A549 (cell line): ENCODE data around the gene CDHR5. TPM values are rescaled to one million over a fixed set of nuclear protein-coding genes. Genes with fewer than 3 reads are reported as not detected.

Source experiments
- ATAC-seq, 2 experiments: fragments of 200-7000 bp in 1 of 2; fragments of >200 bp in 1 of 2; cut with Nextera tagmentation in 1 of 2; cut with Tn5 transposase in 1 of 2; 3 replicates each; pipeline versions ENCODE4 v1.8.0 to v1.9.1; 2018 to 2020; ENCODE audit warnings: mild to moderate bottlenecking in 1 of 2, moderate library complexity in 1 of 2
- CTCF ChIA-PET: fragments of 300-600 bp; sonication (Branson Sonifier 250); formaldehyde crosslinking; extraction: SDS; loops from one replicate; lab custom pipeline; 2021; ENCODE audit warnings: antibody characterized with exemption, inconsistent platforms; lab: Yijun Ruan, JAX
- POLR2A ChIA-PET: fragments of 350-600 bp; formaldehyde crosslinking; extraction: SDS; loops from one replicate; lab custom pipeline; 2021; ENCODE audit warnings: antibody characterized with exemption, inconsistent platforms; lab: Yijun Ruan, JAX
- DNase-seq, 2 experiments: peaks; one replicate each; pipeline versions ENCODE4 v3.0.0 to v3.0.0-alpha.2; 2011 to 2016; ENCODE audit warnings: low read depth in 1 of 2, low spot score in 1 of 2
- FAIRE-seq: peaks from 2 replicates; lab custom pipeline; 2011; peaks lifted over from hg19 to GRCh38; lab: Jason Lieb, UNC
- H3K27ac ChIP-seq, 2 experiments: fragments of >200 bp; sonication (Bioruptor Twin); formaldehyde crosslinking; 3 replicates each; pipeline ENCODE4 v1.5.1; 2016 to 2017
- H3K4me1 ChIP-seq: fragments of >200 bp; sonication (Bioruptor Twin); formaldehyde crosslinking; 3 replicates; pipeline ENCODE4 v1.6.1; 2016
- H3K4me2 ChIP-seq: fragments of >200 bp; sonication (Bioruptor Twin); formaldehyde crosslinking; 3 replicates; pipeline ENCODE4 v1.6.1; 2016
- H3K4me3 ChIP-seq: fragments of >200 bp; sonication (Bioruptor Twin); formaldehyde crosslinking; 3 replicates; pipeline ENCODE4 v1.5.1; 2016
- H3K9me3 ChIP-seq: fragments of >200 bp; sonication (Bioruptor Twin); formaldehyde crosslinking; 3 replicates; pipeline ENCODE4 v1.6.1; 2016
- BHLHE40 ChIP-seq: IDR thresholded peaks from 2 replicates; pipeline ENCODE4 v1.6.1; 2012; ENCODE audit warnings: low read depth, low read length, inconsistent platforms
- CEBPB ChIP-seq, 2 experiments: fragments of >200 bp in 1 of 2; sonication (Bioruptor Twin) in 1 of 2; formaldehyde crosslinking in 1 of 2; IDR thresholded peaks; 2 replicates each; pipeline ENCODE4 v1.6.1; 2012 to 2016
- CTCF ChIP-seq: fragments of >200 bp; sonication (Bioruptor Twin); formaldehyde crosslinking; IDR thresholded peaks from 3 replicates; pipeline ENCODE4 v1.5.1; 2016
- EHF ChIP-seq: fragments of 250-450 bp; sonication (Bioruptor Pico); IDR thresholded peaks from 2 replicates; pipeline ENCODE4 v1.5.0; 2020; ENCODE audit warnings: mild to moderate bottlenecking
- EHMT2 ChIP-seq: fragments of 200-600 bp; sonication (generic); IDR thresholded peaks from 2 replicates; pipeline ENCODE4 v1.6.1; 2016; ENCODE audit warnings: antibody characterized with exemption, low read depth, mild to moderate bottlenecking, moderate library complexity
- EP300 ChIP-seq, 2 experiments: fragments of >200 bp; sonication (Bioruptor Twin); formaldehyde crosslinking; IDR thresholded peaks; 2 replicates in 1 of 2; 3 replicates in 1 of 2; pipeline ENCODE4 v1.6.1; 2016 to 2017
- ESRRA ChIP-seq: fragments of 150-350 bp; IDR thresholded peaks from 2 replicates; pipeline ENCODE4 v1.6.1; 2014; ENCODE audit warnings: mild to moderate bottlenecking, low read length, borderline replicate concordance
- FOSB ChIP-seq: fragments of 250-450 bp; sonication (Bioruptor Pico); IDR thresholded peaks from 2 replicates; pipeline ENCODE4 v1.5.0; 2020; ENCODE audit warnings: mild to moderate bottlenecking, moderate library complexity
- FOSL2 ChIP-seq, 2 experiments: fragments of 450-650 bp in 1 of 2; fragments of >200 bp in 1 of 2; sonication (Bioruptor Twin) in 1 of 2; formaldehyde crosslinking; IDR thresholded peaks; 2 replicates each; pipeline versions ENCODE4 v1.5.0 to v1.6.1; 2016 to 2020; ENCODE audit warnings: mild to moderate bottlenecking in 1 of 2, moderate library complexity in 1 of 2
- FOXS1 ChIP-seq: fragments of 250-450 bp; sonication (Bioruptor Pico); IDR thresholded peaks from 2 replicates; pipeline ENCODE4 v1.5.0; 2020; ENCODE audit warnings: mild to moderate bottlenecking, moderate library complexity
- HOXA7 ChIP-seq: fragments of 250-450 bp; sonication (Bioruptor Pico); IDR thresholded peaks from 2 replicates; pipeline ENCODE4 v1.5.0; 2020; ENCODE audit warnings: mild to moderate bottlenecking, moderate library complexity
- HOXB13 ChIP-seq: fragments of 250-450 bp; sonication (Bioruptor Pico); IDR thresholded peaks from 2 replicates; pipeline ENCODE4 v1.5.0; 2020; ENCODE audit warnings: low read depth, mild to moderate bottlenecking, moderate library complexity
- HOXB5 ChIP-seq: fragments of 250-450 bp; sonication (Bioruptor Pico); IDR thresholded peaks from 2 replicates; pipeline ENCODE4 v1.5.0; 2020; ENCODE audit warnings: mild to moderate bottlenecking, moderate library complexity
- JUNB ChIP-seq: fragments of >200 bp; sonication (Bioruptor Twin); formaldehyde crosslinking; IDR thresholded peaks from 2 replicates; pipeline ENCODE4 v1.6.1; 2016
- KDM1A ChIP-seq: fragments of 200-600 bp; sonication (generic); IDR thresholded peaks from 2 replicates; pipeline ENCODE4 v1.6.1; 2016; ENCODE audit warnings: low read depth, mild to moderate bottlenecking
- MAZ ChIP-seq: fragments of 150-350 bp; IDR thresholded peaks from 2 replicates; pipeline ENCODE4 v1.6.1; 2014; ENCODE audit warnings: antibody characterized with exemption, low read depth, low read length, borderline replicate concordance
- MYC ChIP-seq: IDR thresholded peaks from 2 replicates; pipeline ENCODE4 v1.6.1; 2012; ENCODE audit warnings: mild to moderate bottlenecking, inconsistent platforms, low read length, improper control_type of control experiment, borderline replicate concordance
- NR3C1 ChIP-seq: fragments of >200 bp; sonication (Bioruptor Twin); formaldehyde crosslinking; IDR thresholded peaks from 3 replicates; pipeline ENCODE4 v1.6.1; 2017
- PHF8 ChIP-seq: fragments of 200-600 bp; sonication (generic); IDR thresholded peaks from 2 replicates; pipeline ENCODE4 v1.6.1; 2016; ENCODE audit warnings: low read depth, mild to moderate bottlenecking, antibody characterized with exemption, moderate library complexity, borderline replicate concordance
- RAD21 ChIP-seq, 2 experiments: fragments of >200 bp in 1 of 2; sonication (Bioruptor Twin) in 1 of 2; formaldehyde crosslinking in 1 of 2; IDR thresholded peaks in 1 of 2; conservative IDR thresholded peaks in 1 of 2; 2 replicates in 1 of 2; 3 replicates in 1 of 2; pipeline ENCODE4 v1.6.1; 2012 to 2018; ENCODE audit warnings: inconsistent platforms in 1 of 2
- RCOR1 ChIP-seq: fragments of 150-350 bp; IDR thresholded peaks from 2 replicates; pipeline ENCODE4 v1.6.1; 2014; ENCODE audit warnings: antibody characterized with exemption, low read length, low read depth
- RNF2 ChIP-seq: fragments of 200-600 bp; sonication (generic); IDR thresholded peaks from 2 replicates; pipeline ENCODE4 v1.6.1; 2016; ENCODE audit warnings: low read depth, mild to moderate bottlenecking, antibody characterized with exemption, moderate library complexity, borderline replicate concordance
- TP53 ChIP-seq: fragments of 250-450 bp; sonication (Bioruptor Pico); IDR thresholded peaks from 2 replicates; pipeline ENCODE4 v1.5.0; 2021; ENCODE audit warnings: mild to moderate bottlenecking, moderate library complexity
- ZFP36 ChIP-seq: fragments of 450-650 bp; IDR thresholded peaks from 2 replicates; pipeline ENCODE4 v1.6.1; 2014; ENCODE audit warnings: borderline replicate concordance; ENCODE audit not compliant: partially characterized antibody
- WGBS: methylation state at CpG from one replicate; pipeline ENCODE4 v1.1.6; 2017; ENCODE audit errors: missing lambda C conversion rate; 5-methylcytosine and 5-hydroxymethylcytosine counted together
- polyA plus RNA-seq, 4 experiments: library from polyadenylated mRNA; depleted of rRNA in 3 of 4; stranded (reverse); fragments of >200 nt; fragmentation: RNase III in 1 of 4; extraction: RNeasy Plus Mini Kit Qiagen cat#74134 plus additional on column Dnase treatment in 1 of 4; gene quantifications; 2 replicates in 3 of 4; 3 replicates in 1 of 4; pipeline ENCODE4 v1.2.3, GENCODE V29; 2011 to 2017
- TF ChIP-seq, protein P1 (sequence below): fragments of 450-650 bp; IDR thresholded peaks from 2 replicates; pipeline ENCODE4 v1.6.1; 2014; ENCODE audit warnings: antibody characterized with exemption

CDHR5 gene
- polyA plus RNA-seq, 2 of the 4 experiments (the other 2 are of a cell fraction) = 0.08 to 0.12 TPM

DNA sequence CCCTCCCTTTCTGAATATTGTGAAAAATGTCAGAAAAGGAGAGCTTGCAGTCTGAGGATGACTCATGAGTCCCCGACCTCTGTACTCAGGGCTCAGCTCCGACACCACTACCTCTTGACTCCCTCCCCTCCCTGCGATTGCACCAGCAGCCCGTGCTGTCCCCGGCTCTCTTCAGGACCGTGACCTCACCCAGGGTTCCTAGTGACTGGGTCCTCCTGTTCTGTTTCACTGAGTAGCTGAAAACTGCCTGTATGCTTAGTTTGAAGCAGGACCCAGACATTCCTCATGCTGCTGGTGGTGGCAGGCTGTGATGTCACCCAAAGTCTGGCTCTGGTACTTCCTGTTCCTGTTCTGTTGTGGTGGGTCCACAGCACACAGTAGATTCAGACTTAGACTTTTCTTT is 36.8 kb downstream of the CDHR5 start:
- whole genome bisulfite sequencing = 14% methylated on average over 6 of the region's 6 CpGs
- DNase-seq = peak; percentile 54 to 73
- ChIA-PET POLR2A (interaction anchor here (0.9 kb wide), 1 partner anchor 12 kb away, joined by 5 read pairs; the partner anchor contains the start of gene PHRF1), CTCF (interaction anchor here (1.2 to 1.7 kb wide), 3 partner anchors 13 to 33 kb away, joined by 3 to 6 read pairs (median 6); no protein-coding TSS in a partner anchor)
- peak; percentile 87 to 94 for ATAC-seq
- TF ChIP-seq HOXB5 (CRISPR knock-in tag) (no peak), CEBPB (IDR thresholded peaks at IDR 0.05) (0 out of 4 replicates have a peak, but pooled peaks have one; percentile 14 to 28), FOSL2 (IDR thresholded peaks at IDR 0.05) (peak; percentile 65; the same call in 1 of the 2 replicates), FOSL2 (CRISPR knock-in tag; IDR thresholded peaks at IDR 0.05) (peak; percentile 77)
- H3K27ac ChIP-seq = peak overlapping the region; percentile 77 to 82
- H3K4me1 ChIP-seq = peaks cover 23% of the 10 kb centered on the region
- FAIRE-seq = no peak
- peak overlapping the region; percentile 57 for H3K4me2 ChIP-seq
- no peaks in the 10 kb centered on the region for H3K9me3 ChIP-seq
- H3K4me3 ChIP-seq = no peak overlapping the region

DNA sequence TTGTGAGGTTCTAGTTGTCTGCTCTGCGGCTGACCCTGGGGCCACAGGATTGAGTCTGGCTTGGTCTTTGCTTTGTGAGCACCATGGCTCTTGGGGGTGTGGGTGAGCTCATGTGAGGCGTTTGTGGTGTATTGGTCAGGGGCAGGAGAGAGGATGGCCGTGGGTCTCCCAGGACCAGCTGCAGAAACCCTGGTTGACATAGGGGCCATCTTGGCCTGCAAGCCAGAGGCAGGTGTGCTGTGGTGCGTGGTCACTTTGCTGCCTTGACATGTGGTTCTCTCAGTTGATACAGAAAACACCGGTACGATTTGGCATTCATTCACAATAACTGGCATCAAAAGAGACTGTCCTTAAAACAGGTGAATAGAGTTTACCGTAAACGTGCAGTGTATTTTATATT is 37.2 kb downstream of the CDHR5 start:
- ChIA-PET CTCF (interaction anchor here (1.2 to 1.7 kb wide), 3 partner anchors 14 to 33 kb away, joined by 4 to 6 read pairs (median 6); no protein-coding TSS in a partner anchor), POLR2A (interaction anchor here (0.9 kb wide), 1 partner anchor 12 kb away, joined by 5 read pairs; the partner anchor contains the start of gene PHRF1)
- Histone ChIP-seq H3K9me3 (no peaks in the 10 kb centered on the region), H3K4me1 (peaks cover 23% of the 10 kb centered on the region), H3K4me3 (no peak overlapping the region), H3K4me2 (peak overlapping the region; percentile 57), H3K27ac (peak overlapping the region; percentile 77 to 82; a peak in 5 of 6 replicates)
- 69% methylated on average over 8 of the region's 8 CpGs for WGBS
- peak; percentile 44; a peak in 5 of 6 replicates for ATAC-seq
- FAIRE-seq = no peak
- TF ChIP-seq HOXA7 (CRISPR knock-in tag) (no peak), EHF (no peak), NR3C1 (no peak), KDM1A (no peak), EHMT2 (no peak), TP53 (CRISPR knock-in tag) (no peak), PHF8 (no peak), CTCF (no peak), RAD21 (conservative IDR thresholded peaks at IDR 0.05 in 1 of 2, IDR thresholded peaks at IDR 0.05 in 1 of 2) (no peak), MYC (no peak)
- no peak for DNase-seq

DNA sequence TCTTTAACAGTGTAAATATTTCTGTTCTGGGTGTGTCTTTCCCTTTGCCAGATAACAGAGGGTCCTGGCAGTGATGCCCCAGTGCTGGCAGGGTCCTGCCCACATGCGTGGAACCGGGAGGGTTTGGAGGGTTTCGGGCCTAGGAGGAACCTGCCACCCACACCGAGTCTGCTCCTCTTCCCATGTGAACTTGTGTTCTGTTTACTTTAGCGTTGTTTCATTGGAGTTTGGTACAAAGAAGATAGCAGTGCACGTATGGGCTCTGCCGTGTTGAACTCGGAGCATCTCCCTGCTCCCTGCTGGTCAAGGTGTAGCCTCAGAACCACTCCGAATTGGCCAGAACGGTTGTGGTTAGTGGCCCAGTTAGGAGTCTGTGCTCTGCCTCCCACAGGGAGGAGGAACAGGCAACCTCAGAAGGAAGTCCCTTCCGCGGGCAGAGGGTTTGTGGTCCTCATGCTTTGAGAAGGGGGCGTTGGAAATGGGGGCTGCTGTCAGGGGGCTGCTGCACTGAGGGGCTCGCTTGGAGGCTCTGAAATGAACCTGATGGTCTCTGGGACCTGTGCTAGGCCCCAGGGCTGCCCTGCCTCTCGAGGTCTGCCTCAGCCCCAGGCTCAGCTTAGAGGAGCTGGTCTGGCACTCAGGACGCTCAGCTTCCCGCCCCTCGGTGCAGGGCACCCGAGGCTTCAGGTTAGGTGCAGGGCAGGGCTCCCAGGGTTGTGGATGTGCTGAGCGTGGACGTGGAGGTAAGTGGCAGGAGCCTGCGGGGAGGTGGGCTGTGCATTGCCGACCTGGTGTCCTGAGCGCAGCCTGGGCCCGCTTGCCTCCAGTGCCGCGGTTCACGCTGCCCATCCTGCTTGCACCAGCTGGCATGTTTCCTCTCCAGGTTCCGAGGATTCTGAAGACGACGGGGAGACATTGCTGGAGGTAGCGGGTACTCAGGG is 38.1 kb downstream of the CDHR5 start:
- DNase-seq = no peak
- no peak for TF ChIP-seq KDM1A
- TF ChIP-seq, protein P1, sequence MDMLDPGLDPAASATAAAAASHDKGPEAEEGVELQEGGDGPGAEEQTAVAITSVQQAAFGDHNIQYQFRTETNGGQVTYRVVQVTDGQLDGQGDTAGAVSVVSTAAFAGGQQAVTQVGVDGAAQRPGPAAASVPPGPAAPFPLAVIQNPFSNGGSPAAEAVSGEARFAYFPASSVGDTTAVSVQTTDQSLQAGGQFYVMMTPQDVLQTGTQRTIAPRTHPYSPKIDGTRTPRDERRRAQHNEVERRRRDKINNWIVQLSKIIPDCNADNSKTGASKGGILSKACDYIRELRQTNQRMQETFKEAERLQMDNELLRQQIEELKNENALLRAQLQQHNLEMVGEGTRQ = no peak
- no peak for TF ChIP-seq EHF
- TF ChIP-seq HOXB13 (CRISPR knock-in tag) = no peak
- no peak for TF ChIP-seq FOSB
- TF ChIP-seq MAZ = no peak
- TF ChIP-seq FOXS1 (CRISPR knock-in tag) = no peak
- no peak for TF ChIP-seq EP300 (IDR thresholded peaks at IDR 0.05)
- no peak for TF ChIP-seq RCOR1
- TF ChIP-seq TP53 (CRISPR knock-in tag) = no peak
- TF ChIP-seq RNF2 = no peak
- TF ChIP-seq FOSL2 (IDR thresholded peaks at IDR 0.05) = no peak
- no peak for TF ChIP-seq FOSL2 (CRISPR knock-in tag; IDR thresholded peaks at IDR 0.05)
- TF ChIP-seq BHLHE40 = no peak
- no peak for TF ChIP-seq JUNB
- TF ChIP-seq ZFP36 = no peak
- no peak for TF ChIP-seq ESRRA
- Histone ChIP-seq H3K4me3 (no peak overlapping the region), H3K9me3 (no peaks in the 10 kb centered on the region), H3K4me2 (no peak overlapping the region), H3K4me1 (peaks cover 23% of the 10 kb centered on the region), H3K27ac (peak overlapping the region; percentile 77 to 82; a peak in 3 of 6 replicates)
- CTCF ChIA-PET = interaction anchor here (1.7 kb wide), 1 partner anchor 19 kb away, joined by 4 read pairs; no protein-coding TSS in a partner anchor
- FAIRE-seq = no peak
- WGBS = 90% methylated on average over 32 of the region's 32 CpGs
- ATAC-seq = peak; percentile 24 to 26; a peak in 3 of 6 replicates
- POLR2A ChIA-PET = no interaction called here
